Vagina (tissue), 2 donors: ENCODE data around the gene SELENON. TPM values are rescaled to one million over a fixed set of nuclear protein-coding genes. Genes with fewer than 3 reads are reported as not detected.
A peak's percentile ranks its signal among the peaks of the same experiment; 100 is the strongest.

Source experiments
- DNase-seq, 2 donors: peaks; one replicate each; pipeline ENCODE4 v3.0.0-alpha.2; 2017; ENCODE audit errors: extremely low spot score in 2 of 2
- H3K27ac ChIP-seq: fragments of 200-600 bp; sonication (generic); one replicate; pipeline ENCODE4 v1.5.1; 2019
- H3K27me3 ChIP-seq: fragments of 200-600 bp; sonication (generic); one replicate; pipeline ENCODE4 v1.5.1; 2019
- H3K36me3 ChIP-seq, 2 donors: fragments of 200-600 bp; sonication (generic); one replicate each; pipeline ENCODE4 v1.5.1; 2017 to 2019
- H3K4me1 ChIP-seq: fragments of 200-600 bp; sonication (generic); one replicate; pipeline ENCODE4 v1.5.1; 2019
- H3K4me3 ChIP-seq, 2 donors: fragments of 200-600 bp; sonication (generic); 1 replicate in 1 of 2; 2 replicates in 1 of 2; pipeline ENCODE4 v1.5.1; 2016 to 2019
- H3K9me3 ChIP-seq: fragments of 200-600 bp; sonication (generic); one replicate; pipeline ENCODE4 v1.5.1; 2019
- CTCF ChIP-seq, 3 experiments: fragments of 450-650 bp in 2 of 3; fragments of 200-600 bp in 1 of 3; sonication (generic) in 1 of 3; IDR thresholded peaks; one replicate each; pipeline ENCODE4 v1.5.1; 2017 to 2019; ENCODE audit warnings: antibody characterized with exemption in 3 of 3, mild to moderate bottlenecking in 2 of 3, moderate library complexity in 2 of 3
- POLR2A ChIP-seq, 2 donors: fragments of 450-650 bp; IDR thresholded peaks; one replicate each; pipeline ENCODE4 v1.6.1; 2017; ENCODE audit warnings: antibody characterized with exemption in 2 of 2, mild to moderate bottlenecking in 2 of 2, moderate library complexity in 2 of 2
- POLR2AphosphoS5 ChIP-seq, 2 donors: sonication (generic); formaldehyde crosslinking; IDR thresholded peaks; one replicate each; pipeline ENCODE4 v1.9.0; 2017; ENCODE audit warnings: antibody characterized with exemption in 2 of 2, mild to moderate bottlenecking in 2 of 2, low read depth in 1 of 2; ENCODE audit not compliant: insufficient read depth in 1 of 2
- intact Hi-C: fragments of 100-400 bp; cut with DNase I; formaldehyde crosslinking; loops from one replicate; pipeline ENCODE4 v1.15.1; 2023
- total RNA-seq: library from RNA; depleted of rRNA; stranded (reverse); fragments of >200 nt; gene quantifications from one replicate; pipeline ENCODE4 v1.2.3, GENCODE V29; 2016

SELENON gene
- total RNA-seq, 1 donor from 2014 or later = 39.0 TPM

- DNase-seq = no peak
- intact Hi-C loops = no loop called here
- no peak overlapping the region for H3K27ac ChIP-seq
- H3K9me3 ChIP-seq = no peaks in the 10 kb centered on the region
- H3K36me3 ChIP-seq = peaks cover 0 to 4% of the 10 kb centered on the region in 2 donors
- H3K4me3 ChIP-seq = no peak overlapping the region
- H3K27me3 ChIP-seq = no peaks in the 10 kb centered on the region
- TF ChIP-seq CTCF (IDR thresholded peaks at IDR 0.05) = no peak
- no peak for TF ChIP-seq POLR2A (IDR thresholded peaks at IDR 0.05)
- peak in 1 of 2 donors; percentile 16 for TF ChIP-seq POLR2AphosphoS5 (IDR thresholded peaks at IDR 0.05; ENCODE audit: insufficient read depth in 1 of 2, low read depth in 1 of 2)
- H3K4me1 ChIP-seq = peaks cover 22% of the 10 kb centered on the region
These were observed 67.4 kb downstream of the SELENON start for GRCh38 chr1:25867210-25867991.

Other genes with a start within 250 kb of the SELENON start
- 31.4 TPM for gene MAN1C1, start 183.4 kb upstream of the SELENON start, total RNA-seq
- 55.7 TPM for gene MTFR1L, start 19.8 kb downstream of the SELENON start, total RNA-seq
- 1.5 TPM for gene AUNIP, start 59.3 kb downstream of the SELENON start, total RNA-seq
- gene PAQR7, start 75.5 kb downstream of the SELENON start, total RNA-seq = 7.1 TPM
- 91.8 TPM for gene STMN1, start 106.2 kb downstream of the SELENON start, total RNA-seq
- 7.1 TPM for gene PAFAH2, start 197.9 kb downstream of the SELENON start, total RNA-seq
- gene EXTL1, start 221.6 kb downstream of the SELENON start, total RNA-seq = 0.74 TPM
- not detected for gene SLC30A2, start 245.9 kb downstream of the SELENON start, total RNA-seq